Amygdala (tissue), 56 donors: Measurements from ENCODE around the gene SYNGR3.
"Not testable (repeated sequence)": the region's sequence is repeated elsewhere in the genome, so short reads cannot be mapped to it uniquely, and the experiment has no call there.

Source experiments
- DNase-seq, 56 donors: peaks; one replicate each; lab custom pipeline; 2025; lab: John Stamatoyannopoulos, UW

SYNGR3 gene

DNA sequence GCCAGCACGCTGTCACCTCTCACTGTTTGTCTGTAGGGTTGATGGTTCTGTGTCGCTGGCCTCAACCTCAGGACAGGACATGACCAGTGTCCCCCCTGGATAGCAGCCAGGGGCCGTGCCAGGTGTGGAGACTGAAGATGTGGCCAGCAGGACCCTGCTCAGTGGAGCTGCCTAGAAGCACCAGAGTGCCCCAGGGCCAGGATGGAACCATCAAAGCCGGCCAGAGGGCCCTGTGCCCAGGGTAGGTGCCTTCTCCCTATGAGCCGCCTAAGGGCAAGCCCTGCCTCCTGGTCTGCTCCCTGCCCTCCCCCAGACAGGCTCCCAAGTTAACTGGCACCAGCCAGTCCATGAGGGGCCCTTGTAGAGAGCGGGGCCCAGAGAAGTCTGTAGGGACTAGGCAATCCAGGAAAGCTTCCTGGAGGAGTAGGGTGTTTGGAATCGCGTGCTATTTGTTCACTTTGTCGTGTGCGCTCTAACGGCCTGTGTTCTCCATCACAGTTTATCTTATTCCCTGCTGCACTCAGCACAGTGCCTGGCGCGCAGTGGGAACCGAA is 31.0 kb upstream of the SYNGR3 start:
- DNase-seq, result no peak

DNA sequence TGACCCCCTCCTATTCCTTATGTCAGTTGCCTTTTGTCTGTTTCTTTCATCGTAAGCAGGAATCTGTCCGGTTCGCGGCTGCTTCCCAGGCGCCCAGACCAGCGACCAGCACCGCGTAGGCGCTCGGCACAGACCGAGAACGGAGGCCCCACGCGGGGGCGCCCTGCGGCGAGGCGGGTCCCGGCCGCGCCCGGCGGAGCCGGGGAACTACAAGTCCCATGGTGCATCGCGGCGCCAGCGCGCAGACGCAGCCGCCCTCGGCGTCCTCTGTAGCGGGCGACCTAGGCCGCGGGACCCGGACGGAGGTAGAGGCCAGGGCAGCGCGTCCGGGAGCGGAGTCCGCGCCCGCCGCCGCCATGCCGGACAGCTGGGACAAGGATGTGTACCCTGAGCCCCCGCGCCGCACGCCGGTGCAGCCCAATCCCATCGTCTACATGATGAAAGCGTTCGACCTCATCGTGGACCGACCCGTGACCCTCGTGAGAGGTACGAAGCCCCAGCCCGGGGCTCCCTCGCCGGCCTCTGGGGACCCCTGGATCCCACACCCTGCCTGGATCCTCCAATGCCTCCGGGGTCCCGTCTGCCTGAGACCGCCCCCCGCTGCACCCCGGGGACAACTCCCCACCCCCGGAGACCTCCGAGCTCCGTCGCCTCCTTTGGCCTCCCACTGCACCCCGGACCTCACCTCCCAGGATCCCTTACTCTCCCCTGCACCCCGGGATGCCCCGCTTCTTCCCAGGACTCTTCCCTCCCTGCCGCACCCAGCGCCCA is 30.3 kb upstream of the SYNGR3 start, which contains the start of gene NDUFB10:
TSS of gene NDUFB10 (plus strand) at position 270 of the 771 bp plus-strand sequence. CDS start at position 357, 87 bp downstream.
- peak; percentile 37 to 93 (median 80) for DNase-seq

DNA sequence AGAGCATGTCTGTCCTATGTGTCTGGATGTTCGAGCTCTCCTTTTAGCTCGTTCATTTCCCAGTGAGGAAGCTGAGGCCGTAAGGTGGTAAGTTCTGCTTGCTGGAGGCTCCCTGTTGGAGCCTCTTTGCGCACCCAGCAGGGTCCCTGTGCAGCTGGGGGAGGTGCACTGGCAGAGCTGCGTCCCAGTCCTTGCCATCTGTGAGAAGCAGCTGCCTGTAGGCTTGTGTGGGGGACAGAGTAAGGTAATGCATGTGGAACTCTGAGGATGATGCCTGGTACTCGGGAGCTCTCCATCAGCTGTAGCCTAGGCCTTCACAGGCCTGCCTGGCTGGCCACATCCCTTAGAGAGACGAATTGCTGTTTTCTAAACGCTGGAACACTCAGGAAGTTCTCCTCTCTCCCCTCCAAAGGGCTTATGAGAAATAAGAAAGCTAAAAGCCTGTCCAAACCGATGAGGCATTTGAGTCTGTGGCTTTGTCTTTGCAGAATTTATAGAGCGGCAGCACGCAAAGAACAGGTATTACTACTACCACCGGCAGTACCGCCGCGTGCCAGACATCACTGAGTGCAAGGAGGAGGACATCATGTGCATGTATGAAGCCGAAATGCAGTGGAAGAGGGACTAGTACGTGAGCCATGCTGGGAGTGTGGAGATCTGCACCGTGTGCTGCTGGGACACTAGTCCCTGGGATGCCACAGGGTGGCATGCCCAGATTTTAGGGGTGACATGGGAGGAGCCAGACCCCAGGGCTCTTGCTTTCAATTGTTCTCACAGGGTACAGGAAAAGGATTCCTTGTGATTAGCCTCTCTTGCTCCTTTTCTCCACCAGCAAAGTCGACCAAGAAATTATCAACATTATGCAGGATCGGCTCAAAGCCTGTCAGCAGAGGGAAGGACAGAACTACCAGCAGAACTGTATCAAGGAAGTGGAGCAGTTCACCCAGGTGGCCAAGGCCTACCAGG is 28.8 kb upstream of the SYNGR3 start:
- DNase-seq, result peak in 1 of 56 donors; percentile 17

DNA sequence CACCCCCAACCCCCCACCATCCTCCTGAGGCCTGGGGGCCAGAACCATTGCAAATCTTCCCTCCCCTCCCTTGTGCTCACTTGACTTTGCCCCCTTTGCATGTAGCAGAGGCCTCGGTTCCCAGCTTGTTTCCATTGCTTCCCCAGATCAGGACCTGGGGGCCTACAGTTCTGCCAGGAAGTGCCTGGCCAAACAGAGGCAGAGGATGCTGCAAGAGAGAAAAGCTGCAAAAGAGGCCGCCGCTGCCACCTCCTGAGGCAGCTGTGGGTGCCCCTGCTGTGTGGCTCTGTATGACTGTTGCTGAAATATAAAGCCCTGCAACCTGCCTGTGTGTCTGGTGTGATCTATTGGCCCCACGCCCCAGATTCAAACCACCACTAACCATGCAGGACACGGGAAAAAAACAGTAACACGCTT is 28.1 kb upstream of the SYNGR3 start:
- DNase-seq, result no peak

DNA sequence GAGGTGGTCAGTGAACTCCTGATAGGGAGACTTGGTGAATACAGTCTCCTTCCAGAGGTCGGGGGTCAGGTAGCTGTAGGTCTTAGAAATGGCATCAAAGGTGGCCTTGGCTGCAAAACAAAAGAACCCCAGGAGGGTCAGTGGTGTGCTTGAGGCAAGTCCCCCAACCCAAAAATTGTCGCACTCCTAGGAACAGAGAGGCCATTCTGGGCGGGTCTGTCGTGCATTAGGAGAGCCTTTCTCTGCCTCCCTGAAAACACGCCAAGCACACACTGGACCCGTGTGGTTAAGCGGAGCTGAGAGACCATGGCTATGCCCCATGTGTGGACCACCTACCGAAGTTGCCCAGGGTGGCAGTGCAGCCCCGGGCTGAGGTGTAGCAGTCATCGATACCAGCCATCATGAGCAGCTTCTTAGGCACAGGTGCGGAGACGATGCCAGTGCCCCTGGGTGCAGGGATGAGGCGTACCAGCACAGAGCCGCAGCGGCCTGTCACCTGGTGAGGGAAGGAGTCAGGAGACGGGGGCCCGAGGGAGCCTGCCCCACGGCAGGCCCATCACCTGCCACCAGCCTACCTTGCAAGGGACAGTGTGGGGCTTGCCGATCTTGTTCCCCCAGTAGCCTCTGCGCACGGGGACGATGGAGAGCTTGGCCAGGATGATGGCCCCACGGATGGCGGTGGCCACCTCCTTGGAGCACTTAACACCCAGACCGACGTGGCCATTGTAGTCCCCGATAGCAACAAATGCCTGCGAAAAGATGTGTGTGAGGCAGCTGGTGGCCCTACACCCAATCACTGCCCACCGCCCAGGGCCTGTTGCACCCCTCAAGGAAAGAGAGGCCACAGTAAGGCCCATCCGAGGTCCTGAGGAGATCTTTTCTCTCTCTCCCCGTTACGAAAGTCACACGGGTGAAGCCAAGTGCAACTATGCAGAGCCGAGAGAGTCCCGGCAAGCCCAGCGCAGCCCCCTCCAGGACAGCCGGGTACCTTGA is 27.3 kb upstream of the SYNGR3 start:
- not testable (repeated sequence) for DNase-seq

DNA sequence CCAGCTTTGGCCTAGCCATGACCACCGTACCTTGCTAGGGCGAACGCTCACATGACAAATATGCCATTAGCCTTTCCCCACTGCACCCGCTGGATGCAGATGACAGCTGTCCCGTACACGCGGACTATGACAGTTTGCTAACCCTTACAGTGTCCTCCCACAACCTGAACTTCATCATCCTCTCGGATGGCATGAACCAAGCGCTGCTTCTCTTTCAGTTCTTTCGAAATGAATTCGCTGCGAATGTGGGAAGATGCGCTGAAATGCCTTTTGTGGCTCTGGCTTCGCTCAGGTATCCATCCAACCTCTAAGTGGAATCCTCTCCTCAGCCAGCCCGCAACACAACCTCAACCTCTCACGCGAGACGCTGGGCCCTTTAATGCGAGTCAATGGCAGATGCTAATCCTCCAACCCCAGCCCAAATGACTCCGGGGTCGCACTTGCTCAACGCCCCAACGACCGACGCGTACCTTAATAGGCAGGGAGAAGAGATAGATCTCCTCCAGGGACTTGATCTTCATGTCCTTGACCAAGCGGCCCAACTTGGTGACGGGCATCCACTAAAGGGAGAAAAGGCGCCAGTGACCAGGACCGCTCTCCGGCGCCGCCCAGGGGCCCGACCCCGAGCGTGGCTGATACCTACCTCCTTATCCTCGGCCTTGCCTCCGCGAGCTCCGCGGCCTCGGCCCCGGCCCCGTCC is 25.8 kb upstream of the SYNGR3 start:
- DNase-seq, result peak in 11 of 56 donors; percentile 46 to 62 (median 56)

DNA sequence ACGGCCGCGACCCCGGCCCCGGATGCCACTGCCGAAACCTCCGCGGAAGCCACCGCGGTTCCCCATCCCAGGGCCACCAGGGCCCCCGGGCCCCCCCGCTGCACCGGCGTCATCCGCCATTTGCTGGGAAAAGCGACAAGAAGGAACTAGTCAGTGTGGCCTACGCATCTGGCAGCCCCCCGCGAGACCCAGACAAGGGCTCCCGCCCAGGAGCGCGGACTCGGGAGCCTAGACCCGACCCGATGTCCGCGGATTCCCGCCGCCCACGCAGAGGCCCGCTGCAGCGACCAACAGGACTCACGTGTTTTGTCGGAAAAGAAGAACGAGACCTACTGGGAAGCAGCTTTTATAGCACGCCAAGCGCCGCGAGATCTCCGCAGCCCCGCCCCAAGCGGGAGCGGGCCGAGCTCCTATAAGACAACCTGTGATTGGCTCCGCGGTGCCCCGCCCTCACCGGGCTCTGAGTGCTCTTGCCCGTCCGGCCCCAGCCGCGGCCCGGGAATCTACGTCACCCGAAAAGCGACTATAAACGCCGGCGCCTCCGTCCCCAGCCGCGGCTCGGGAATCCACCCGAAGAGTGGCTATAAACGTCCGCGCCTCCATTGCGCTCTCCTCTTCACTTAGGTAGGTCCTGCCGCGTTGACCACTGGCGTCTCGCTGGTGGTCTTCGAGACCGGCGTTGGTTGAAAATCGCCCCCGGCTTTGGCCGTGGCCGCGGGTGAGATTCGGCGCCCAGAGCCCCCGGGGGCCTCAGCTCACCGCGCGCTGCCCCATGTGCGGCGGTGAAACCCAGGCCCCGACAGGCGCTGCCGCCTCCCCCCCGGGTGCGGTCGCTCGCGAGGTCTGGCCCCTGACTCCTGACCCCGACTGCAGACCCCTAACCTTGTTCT is 25.0 kb upstream of the SYNGR3 start, which contains the start of gene RPS2:
TSS of gene RPS2 (minus strand) at position 321 of the 890 bp plus-strand sequence. CDS start at position 120, 201 bp downstream.
- peak; percentile 48 to 100 (median 97) for DNase-seq

DNA sequence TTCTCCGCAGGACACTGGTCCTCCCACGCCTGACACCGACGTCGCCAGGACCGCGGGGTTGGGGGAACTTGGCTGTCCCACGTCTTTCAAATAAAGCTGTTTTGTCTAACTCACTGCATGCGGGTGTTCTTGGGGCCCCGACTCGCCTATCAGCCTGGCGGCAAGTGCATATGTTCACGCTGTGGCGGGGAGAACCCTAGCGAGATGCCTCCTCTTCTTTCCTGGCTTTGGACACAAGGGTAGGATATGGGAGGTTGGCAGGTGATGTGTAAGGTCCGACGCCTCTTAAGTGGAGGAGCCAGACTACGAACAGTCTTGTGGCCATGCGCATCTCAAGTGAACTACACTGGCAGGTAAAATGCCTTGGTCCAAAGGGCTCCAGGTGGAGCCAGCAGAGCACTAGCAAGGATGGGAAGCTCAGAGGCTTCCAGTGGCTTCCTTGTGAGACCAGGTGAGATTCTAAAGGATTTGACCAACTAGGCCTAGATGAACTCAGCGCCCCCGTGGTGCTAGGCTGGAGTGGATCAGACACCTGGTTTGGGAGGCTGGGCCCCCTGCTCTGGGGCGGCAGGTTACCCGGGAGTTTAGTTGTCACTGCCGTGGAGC is 24.3 kb upstream of the SYNGR3 start:
- DNase-seq, result no peak

DNA sequence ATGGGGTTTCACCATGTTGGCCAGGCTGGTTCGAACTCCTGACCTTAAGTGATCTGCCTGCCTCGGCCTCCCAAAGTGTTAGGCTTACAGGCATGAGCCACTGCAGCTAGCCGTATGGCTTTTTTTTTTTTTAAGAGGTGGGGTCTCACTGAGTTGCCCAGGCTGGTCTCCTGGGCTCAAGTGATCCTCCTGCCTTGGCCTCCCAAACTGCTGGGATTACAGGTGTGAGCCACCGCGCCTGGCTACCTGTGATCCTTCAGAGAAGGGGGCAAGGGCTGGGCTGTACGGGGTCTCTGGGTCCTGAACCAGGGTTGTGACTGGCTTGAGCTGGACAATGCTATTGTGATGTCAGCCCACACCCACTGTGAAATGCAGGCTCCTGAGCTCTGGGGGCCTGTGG is 23.3 kb upstream of the SYNGR3 start, which contains the start of gene RNF151:
TSS of gene RNF151 (plus strand) at position 397 of the 400 bp plus-strand sequence. CDS start 26 bp downstream, outside the sequence.
- DNase-seq, result no peak

DNA sequence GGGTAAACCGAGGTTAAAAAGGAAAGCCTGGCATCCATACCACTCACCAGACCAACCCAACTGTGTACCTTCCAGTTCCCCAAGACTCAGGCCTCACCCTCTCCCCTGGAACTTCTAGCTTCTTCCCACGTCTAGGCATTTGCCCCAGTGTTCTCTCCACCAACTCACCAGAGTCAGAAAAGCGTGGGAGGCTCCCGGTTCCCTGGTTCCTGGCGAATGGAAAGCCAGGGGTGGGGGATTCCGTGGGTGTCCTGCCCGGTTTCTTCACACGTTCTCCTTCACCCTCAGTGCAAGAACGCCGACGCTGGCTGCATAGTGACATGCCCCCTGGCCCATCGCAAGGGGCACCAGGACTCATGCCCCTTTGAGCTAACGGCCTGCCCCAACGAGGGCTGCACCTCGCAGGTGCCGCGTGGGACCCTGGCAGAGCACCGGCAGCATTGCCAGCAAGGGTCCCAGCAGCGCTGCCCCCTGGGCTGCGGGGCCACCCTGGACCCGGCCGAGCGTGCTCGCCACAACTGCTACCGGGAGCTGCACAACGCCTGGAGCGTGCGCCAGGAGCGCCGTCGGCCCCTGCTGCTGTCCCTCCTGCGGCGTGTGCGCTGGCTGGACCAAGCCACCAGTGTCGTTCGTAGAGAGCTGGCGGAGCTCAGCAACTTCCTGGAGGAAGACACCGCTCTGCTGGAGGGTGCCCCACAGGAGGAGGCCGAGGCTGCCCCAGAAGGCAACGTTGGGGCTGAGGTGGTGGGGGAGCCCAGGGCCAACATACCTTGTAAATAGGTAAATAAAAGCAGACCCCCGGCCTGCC is 21.4 kb upstream of the SYNGR3 start:
- DNase-seq, result no peak

DNA sequence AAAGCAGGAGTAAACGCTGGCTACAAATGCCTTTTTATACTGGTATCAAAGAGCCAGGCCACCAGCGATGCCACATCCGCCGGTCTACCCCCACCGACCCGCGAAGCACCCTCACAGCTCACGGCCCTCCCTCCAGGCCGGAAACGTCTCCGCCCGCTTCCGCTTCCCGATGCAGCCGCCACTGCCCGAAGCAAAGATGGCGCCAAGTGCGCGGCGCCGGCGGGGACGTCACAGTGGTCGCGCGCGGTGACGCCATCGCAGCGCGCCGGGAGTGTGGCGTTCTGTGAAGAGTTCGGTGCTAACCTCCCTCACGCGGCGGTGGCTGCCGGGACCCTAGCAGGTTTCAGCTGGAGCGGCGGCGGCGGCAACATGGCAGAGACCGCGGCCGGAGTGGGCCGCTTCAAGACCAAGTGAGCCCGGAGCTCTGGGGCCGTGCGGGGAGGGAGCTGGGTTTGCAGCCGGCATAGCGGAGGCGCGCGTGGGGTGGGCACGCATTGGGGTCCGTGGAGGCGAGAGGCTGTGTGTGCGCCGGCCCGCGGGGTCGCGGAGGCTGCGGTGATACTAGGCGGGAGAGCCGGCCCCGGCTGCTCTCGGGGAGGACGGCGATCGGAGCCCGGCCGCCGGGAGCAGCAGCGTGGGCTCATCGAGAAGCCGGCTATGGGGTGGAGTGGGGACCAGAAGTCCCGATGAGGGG is 17.8 kb upstream of the SYNGR3 start, which contains the start of gene TBL3:
TSS of gene TBL3 (plus strand) at position 258 of the 694 bp plus-strand sequence. CDS start at position 370, 112 bp downstream.
- peak; percentile 25 to 97 (median 88) for DNase-seq

DNA sequence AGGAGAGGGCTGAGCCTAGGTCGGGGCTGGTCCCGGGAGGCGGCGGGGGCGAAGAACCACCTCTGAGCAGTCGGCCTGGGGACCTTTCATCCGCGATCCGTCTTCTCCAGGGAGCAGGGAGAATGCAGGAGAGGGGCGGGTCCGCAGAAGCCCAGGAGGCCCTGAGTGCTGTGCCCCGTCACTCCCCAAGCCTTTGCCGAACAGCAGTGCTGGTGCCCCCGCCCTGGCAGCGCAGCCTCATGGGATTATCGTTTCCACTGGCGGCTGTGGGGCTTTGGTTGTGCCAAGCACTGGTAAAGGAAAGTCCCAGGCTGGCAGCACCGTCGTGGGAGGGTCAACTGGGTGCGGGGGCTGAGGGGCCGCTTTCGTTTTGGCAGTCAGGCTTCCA is 17.3 kb upstream of the SYNGR3 start:
- no peak for DNase-seq

DNA sequence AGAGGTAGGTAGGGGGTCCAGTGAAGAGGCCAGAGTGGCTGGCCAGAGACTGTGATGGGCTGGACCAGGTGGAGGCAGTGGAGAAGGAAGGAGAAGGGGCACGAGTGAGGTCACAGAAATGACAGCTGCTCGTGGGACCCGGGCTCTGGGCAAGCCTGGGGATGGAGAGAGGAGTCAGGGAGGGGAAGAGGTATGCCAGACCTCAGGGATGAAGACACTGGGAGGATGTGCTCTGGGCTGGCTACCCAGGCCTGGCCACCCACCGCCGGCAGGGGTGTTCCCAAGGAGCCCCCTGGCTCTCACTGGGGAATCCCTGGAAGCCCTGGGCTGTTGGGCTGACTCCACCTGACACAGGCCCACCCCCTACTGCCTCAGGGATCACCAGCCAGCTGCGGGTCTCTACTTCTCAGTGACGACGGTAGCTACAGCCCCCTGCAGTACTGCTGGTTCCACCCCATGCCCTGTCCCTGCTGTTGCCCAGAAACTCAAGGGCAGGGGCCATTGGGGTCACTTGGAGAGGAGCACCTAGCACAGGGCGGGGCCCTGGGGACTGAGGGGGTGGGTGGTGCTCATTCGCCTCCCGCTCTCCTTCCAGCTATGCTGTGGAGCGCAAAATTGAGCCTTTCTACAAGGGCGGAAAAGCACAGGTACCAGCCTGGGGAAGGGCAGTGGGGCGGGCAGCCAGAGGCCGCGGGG is 16.2 kb upstream of the SYNGR3 start:
- DNase-seq, result no peak

DNA sequence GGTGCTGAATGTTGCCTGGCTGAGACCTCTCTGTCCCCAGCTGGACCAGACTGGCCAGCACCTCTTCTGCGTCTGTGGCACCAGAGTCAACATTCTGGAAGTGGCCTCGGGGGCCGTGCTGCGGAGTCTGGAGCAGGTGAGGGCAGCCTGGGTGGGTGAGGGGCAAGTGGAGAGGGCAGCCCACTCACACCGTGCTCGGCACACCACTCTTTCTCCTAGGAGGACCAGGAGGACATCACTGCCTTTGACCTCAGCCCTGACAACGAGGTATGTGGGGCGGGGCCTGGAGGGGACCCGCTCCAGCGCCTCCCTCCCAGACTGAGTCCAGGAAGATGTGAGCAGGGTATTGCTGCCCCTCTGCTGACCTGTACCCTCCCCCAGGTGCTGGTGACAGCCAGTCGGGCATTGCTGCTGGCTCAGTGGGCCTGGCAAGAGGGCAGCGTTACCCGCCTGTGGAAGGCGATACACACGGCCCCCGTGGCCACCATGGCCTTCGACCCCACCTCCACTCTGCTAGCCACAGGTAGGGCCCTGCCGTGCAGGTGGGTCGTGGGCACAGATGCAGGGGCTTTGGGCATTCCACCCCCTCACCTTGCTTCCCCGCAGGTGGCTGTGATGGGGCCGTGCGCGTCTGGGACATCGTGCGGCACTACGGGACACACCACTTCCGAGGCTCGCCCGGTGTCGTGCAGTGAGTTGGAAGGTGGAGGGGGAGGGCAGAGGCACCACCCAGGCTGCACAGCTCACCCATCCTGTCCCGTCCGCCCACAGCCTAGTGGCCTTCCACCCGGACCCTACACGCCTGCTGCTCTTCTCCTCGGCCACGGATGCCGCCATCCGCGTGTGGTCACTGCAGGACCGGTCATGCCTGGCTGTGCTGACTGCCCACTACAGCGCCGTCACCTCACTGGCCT is 15.4 kb upstream of the SYNGR3 start:
- no peak for DNase-seq
